BJ (cell line): ENCODE results near the gene CASP8AP2. TPM values are rescaled to one million over a fixed set of nuclear protein-coding genes. Genes with fewer than 3 reads are reported as not detected.

ENCODE experiments used
- CTCF ChIA-PET: fragments of 350-600 bp; formaldehyde crosslinking; extraction: SDS; loops from one replicate; lab custom pipeline; 2021; ENCODE audit warnings: antibody characterized with exemption, inconsistent platforms; lab: Yijun Ruan, JAX
- POLR2A ChIA-PET: fragments of 300-600 bp; sonication (Branson Sonifier 250); formaldehyde crosslinking; extraction: SDS; loops from one replicate; lab custom pipeline; 2021; ENCODE audit warnings: antibody characterized with exemption; lab: Charles Lee
- DNase-seq: peaks from one replicate; pipeline ENCODE4 v3.0.0-alpha.2; 2011; ENCODE audit warnings: low read depth
- H3K27me3 ChIP-seq: 2 replicates; pipeline ENCODE4 v1.6.0; 2011; ENCODE audit warnings: low read length; ENCODE audit not compliant: control insufficient read depth, insufficient read depth
- H3K36me3 ChIP-seq: 2 replicates; pipeline ENCODE4 v1.5.1; 2011; ENCODE audit warnings: low read length; ENCODE audit not compliant: control insufficient read depth, insufficient read depth
- H3K4me3 ChIP-seq: 2 replicates; pipeline ENCODE4 v1.5.1; 2011; ENCODE audit warnings: low read depth, mild to moderate bottlenecking, control low read depth, low read length
- polyA plus RNA-seq: library from polyadenylated mRNA; depleted of rRNA; stranded (reverse); fragments of >200 nt; gene quantifications from 2 replicates; pipeline ENCODE4 v1.2.3, GENCODE V29; 2011
- TF ChIP-seq, protein P1 (sequence below): IDR thresholded peaks from 2 replicates; pipeline ENCODE4 v1.5.1; 2011; ENCODE audit warnings: low read depth, mild to moderate bottlenecking, control low read depth, inconsistent platforms, low read length, moderate library complexity; ENCODE audit not compliant: insufficient read depth

The CASP8AP2 gene
- polyA plus RNA-seq, 1 experiment, result 2.7 TPM

DNA sequence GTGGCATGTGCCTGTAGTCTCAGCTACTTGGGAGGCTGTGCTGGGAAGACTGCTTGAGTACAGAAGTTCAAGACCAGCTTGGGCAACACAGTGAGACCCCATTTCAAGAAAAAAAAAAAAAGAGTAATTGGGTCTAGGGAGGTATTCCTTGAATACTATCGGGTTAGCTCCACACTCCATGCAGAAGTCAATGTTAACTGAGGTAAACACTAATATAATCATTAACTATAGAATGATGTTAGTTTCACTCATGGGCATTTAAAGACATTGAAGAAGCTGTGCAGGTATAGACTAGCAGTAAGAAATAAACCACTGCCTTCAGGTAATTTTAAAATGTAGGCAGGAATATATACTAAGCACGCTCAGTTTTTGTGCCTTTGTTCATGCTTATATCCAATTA lies 42.7 kb upstream of the CASP8AP2 start:
- POLR2A ChIA-PET, result no interaction called here
- no peak for DNase-seq
- Histone ChIP-seq H3K4me3 (no peak overlapping the region), H3K36me3 (peaks cover 2% of the 10 kb centered on the region), H3K27me3 (no peaks in the 10 kb centered on the region)
- CTCF ChIA-PET, result no interaction called here
- TF ChIP-seq, protein P1, sequence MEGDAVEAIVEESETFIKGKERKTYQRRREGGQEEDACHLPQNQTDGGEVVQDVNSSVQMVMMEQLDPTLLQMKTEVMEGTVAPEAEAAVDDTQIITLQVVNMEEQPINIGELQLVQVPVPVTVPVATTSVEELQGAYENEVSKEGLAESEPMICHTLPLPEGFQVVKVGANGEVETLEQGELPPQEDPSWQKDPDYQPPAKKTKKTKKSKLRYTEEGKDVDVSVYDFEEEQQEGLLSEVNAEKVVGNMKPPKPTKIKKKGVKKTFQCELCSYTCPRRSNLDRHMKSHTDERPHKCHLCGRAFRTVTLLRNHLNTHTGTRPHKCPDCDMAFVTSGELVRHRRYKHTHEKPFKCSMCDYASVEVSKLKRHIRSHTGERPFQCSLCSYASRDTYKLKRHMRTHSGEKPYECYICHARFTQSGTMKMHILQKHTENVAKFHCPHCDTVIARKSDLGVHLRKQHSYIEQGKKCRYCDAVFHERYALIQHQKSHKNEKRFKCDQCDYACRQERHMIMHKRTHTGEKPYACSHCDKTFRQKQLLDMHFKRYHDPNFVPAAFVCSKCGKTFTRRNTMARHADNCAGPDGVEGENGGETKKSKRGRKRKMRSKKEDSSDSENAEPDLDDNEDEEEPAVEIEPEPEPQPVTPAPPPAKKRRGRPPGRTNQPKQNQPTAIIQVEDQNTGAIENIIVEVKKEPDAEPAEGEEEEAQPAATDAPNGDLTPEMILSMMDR, result no peak

DNA sequence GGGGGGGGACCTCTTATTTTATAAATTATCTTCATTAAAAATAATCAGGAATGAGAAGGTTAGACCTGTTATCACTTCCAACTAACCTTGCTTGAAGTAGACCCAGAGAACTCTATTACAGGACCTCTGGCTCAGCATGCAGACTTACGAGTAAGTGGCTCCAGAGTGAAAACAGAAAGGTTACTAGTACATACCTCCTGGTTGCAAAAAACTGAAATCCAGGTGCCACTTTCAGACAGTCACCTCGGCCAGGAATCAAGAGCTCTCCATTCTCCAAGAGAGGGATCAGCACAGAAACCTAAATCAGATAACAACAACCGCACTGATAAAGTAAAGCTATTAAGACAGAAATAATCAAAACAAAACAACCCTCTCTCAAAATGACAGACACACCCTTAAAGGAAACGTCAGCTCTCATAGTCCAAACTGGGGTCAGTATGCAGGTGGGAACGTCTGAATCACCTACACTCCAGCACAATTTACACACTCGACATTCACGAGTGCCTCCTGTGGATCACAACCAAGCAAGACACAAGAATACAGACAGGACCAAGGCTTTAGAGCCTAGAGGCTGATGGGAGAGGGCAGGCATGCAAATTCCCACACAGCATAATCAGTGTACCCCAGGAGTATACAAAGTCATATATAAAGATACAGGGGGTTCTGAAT lies 41.9 kb upstream of the CASP8AP2 start:
- POLR2A ChIA-PET, result no interaction called here
- CTCF ChIA-PET, result no interaction called here
- H3K27me3 ChIP-seq, result no peaks in the 10 kb centered on the region
- H3K36me3 ChIP-seq, result no peaks in the 10 kb centered on the region; the same call in 1 of the 2 replicates
- no peak for DNase-seq
- TF ChIP-seq, protein P1, result no peak
- H3K4me3 ChIP-seq, result no peak overlapping the region

DNA sequence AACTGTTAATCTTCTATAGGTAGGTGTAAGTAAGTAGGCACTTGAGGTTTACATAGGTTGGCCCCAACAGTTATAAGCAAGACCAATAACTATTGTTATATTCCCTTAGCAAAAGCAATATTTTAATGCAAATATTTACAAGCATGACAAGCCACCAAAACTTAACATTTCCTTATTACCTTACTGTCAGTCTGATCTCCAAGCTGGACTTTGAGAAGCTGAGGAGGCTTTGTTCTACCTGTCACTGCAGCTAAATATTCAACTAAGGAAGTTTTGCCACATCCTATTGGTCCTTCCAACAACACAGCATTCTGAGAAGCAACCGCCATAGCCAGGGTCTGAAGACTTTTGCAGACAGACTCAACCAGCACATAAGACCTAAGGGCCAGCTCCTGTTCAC lies 39.7 kb upstream of the CASP8AP2 start:
- TF ChIP-seq, protein P1, result no peak
- peaks cover 3% of the 10 kb centered on the region; the same call in 1 of the 2 replicates for H3K36me3 ChIP-seq
- DNase-seq, result no peak
- no peak overlapping the region for H3K4me3 ChIP-seq
- CTCF ChIA-PET, result no interaction called here
- POLR2A ChIA-PET, result no interaction called here
- H3K27me3 ChIP-seq, result no peaks in the 10 kb centered on the region

DNA sequence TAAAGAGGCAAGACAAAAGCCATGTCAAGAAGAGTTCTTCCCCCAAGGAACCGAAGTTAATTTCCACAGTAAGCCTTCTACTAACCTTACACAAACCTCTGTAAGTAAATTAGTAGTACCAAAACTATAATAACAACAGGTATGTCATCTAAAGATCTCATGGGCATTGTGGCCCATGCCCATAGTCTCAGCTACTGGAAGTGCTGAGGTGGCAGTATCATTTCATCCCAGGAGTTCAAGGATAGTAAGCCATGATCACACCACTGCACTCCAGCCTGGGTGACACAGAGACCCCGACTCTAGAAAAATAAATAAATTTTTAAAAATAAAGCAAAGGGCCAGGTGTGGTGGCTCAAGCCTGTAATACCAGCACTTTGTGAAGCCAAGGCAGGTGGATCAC lies 39.3 kb upstream of the CASP8AP2 start:
- TF ChIP-seq, protein P1, result no peak
- peaks cover 3% of the 10 kb centered on the region; the same call in 1 of the 2 replicates for H3K36me3 ChIP-seq
- no peaks in the 10 kb centered on the region for H3K27me3 ChIP-seq
- ChIA-PET CTCF (interaction anchor here (0.7 kb wide), 1 partner anchor 137 kb away, joined by 3 read pairs; no protein-coding TSS in a partner anchor), POLR2A (no interaction called here)
- no peak for DNase-seq
- H3K4me3 ChIP-seq, result no peak overlapping the region

DNA sequence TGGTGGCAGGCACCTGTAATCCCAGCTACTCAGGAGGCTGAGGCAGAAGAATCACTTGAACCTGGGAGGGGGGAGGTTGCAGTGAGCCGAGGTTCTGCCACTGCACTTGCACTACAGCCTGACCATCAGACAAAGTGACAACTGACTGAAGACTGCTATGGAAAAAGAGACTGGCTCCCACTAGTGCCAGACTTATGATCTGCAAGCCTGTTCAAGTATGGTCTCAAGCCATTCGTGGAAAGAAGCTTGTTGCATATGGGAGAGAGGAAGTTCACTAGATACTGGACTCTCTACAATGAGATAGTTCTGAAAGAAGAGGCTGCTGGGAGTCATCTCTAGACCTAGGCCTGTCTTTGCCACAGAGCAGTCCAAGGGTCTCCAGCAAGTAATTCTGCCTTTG lies 36.8 kb upstream of the CASP8AP2 start:
- H3K36me3 ChIP-seq, result peaks cover 3% of the 10 kb centered on the region; the same call in 1 of the 2 replicates
- no peak for DNase-seq
- no peak overlapping the region for H3K4me3 ChIP-seq
- no peaks in the 10 kb centered on the region for H3K27me3 ChIP-seq
- TF ChIP-seq, protein P1, result peak; percentile 46
- CTCF ChIA-PET, result interaction anchor here (1.8 kb wide), 1 partner anchor 22 kb away, joined by 5 read pairs; no protein-coding TSS in a partner anchor
- POLR2A ChIA-PET, result no interaction called here
